Endometrial microvascular endothelial cells (primary cell): ENCODE measurements around the gene ARL16. TPM values are rescaled to one million over a fixed set of nuclear protein-coding genes. Genes with fewer than 3 reads are reported as not detected.

Experiments
- total RNA-seq: library from RNA; depleted of rRNA; stranded (reverse); fragments of >200 nt; gene quantifications from one replicate; pipeline ENCODE4 v1.2.3, GENCODE V29; 2015; ENCODE audit errors: inconsistent ontology term

Gene ARL16
- total RNA-seq, 1 donor from 2014 or later, result 30.3 TPM

Other genes starting within 250 kb of the ARL16 start
- gene ACTG1, start 171.0 kb downstream of the ARL16 start, total RNA-seq, result 13,813 TPM
- not detected for gene FSCN2, start 155.4 kb downstream of the ARL16 start, total RNA-seq
- gene FAAP100, start 131.4 kb downstream of the ARL16 start, total RNA-seq, result 41.1 TPM
- gene NPLOC4, start 46.7 kb downstream of the ARL16 start, total RNA-seq, result 86.4 TPM
- not detected for gene TSPAN10, start 46.6 kb downstream of the ARL16 start, total RNA-seq
- 0.37 TPM for gene PDE6G, start 27.3 kb downstream of the ARL16 start, total RNA-seq
- 38.9 TPM for gene OXLD1, start 17.2 kb downstream of the ARL16 start, total RNA-seq
- 20.9 TPM for gene CCDC137, start 17.1 kb downstream of the ARL16 start, total RNA-seq
- 125 TPM for gene HGS, start 214 bp upstream of the ARL16 start, total RNA-seq
- gene MRPL12, start 19.6 kb upstream of the ARL16 start, total RNA-seq, result 120 TPM
- gene SLC25A10, start 28.5 kb upstream of the ARL16 start, total RNA-seq, result 42.1 TPM
- gene GCGR, start 120.4 kb upstream of the ARL16 start, total RNA-seq, result not detected
- 97.0 TPM for gene MCRIP1, start 149.5 kb upstream of the ARL16 start, total RNA-seq
- not detected for gene PPP1R27, start 151.3 kb upstream of the ARL16 start, total RNA-seq
- 1,412 TPM for gene P4HB, start 176.7 kb upstream of the ARL16 start, total RNA-seq
- 471 TPM for gene ARHGDIA, start 187.5 kb upstream of the ARL16 start, total RNA-seq
- 284 TPM for gene ALYREF, start 207.8 kb upstream of the ARL16 start, total RNA-seq
- gene ANAPC11, start 207.9 kb upstream of the ARL16 start, total RNA-seq, result 166 TPM
- gene NPB, start 218.4 kb upstream of the ARL16 start, total RNA-seq, result not detected
- gene PCYT2, start 227.6 kb upstream of the ARL16 start, total RNA-seq, result 41.0 TPM
- gene SIRT7, start 234.4 kb upstream of the ARL16 start, total RNA-seq, result 14.3 TPM
- 21.0 TPM for gene MAFG, start 243.9 kb upstream of the ARL16 start, total RNA-seq